ENCODE results near the gene ROR2.

Gene ROR2

DNA sequence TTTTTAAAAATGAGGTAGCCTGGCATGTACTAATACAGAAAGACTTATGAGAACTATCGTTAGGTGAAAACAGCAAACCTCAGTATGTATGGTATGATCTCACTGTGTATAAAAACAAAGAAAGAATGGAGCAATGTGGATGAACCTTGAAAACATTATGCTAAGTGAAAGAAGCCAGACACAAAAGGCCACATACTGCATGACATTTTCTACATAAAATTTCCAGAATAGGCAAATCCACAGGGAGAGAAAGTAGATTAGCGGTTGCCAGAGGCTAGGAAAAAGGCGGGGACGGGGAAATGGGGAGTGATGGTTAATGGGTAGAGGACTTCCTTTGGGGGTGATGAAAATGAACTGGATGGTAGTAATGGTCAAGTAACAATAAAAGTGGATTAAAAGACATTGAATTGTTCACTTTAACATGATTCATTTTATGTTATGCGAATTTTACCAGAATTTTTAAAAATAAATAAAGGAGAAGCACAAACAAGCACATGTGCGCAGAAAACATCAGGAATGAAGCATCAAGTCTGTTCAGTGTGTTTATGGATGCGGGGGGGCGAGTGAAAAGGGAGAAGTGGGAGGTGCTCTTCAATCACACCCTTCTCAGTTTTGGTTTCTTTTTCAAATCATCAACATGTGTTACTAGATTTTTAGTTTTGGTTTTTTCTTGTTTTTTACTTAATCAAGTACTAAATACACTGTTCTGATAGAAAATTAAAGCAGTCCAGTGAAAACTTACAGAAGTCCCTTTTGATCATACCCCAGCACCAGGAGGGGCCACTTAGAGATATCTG lies 16.3 kb downstream of the ROR2 start (continued):
- TF ChIP-seq POU6F1 (CRISPR knock-in tag; IDR thresholded peaks at IDR 0.05; ENCODE audit: borderline replicate concordance, low read depth) = no peak
- no peak for TF ChIP-seq ISL1 (CRISPR knock-in tag; IDR thresholded peaks at IDR 0.05)
- no peak for TF ChIP-seq CSRNP3 (CRISPR knock-in tag; IDR thresholded peaks at IDR 0.05)
- no peak for TF ChIP-seq ZNF8 (CRISPR knock-in tag; IDR thresholded peaks at IDR 0.05)
- no peak for TF ChIP-seq ZFP3 (CRISPR knock-in tag; IDR thresholded peaks at IDR 0.05)
- no peak for TF ChIP-seq ESRRG (CRISPR knock-in tag; IDR thresholded peaks at IDR 0.05)

GRCh38 chr9:91930475-91930874 lies 19.6 kb downstream of the ROR2 start:
- ATAC-seq = no peak
- TF ChIP-seq ZC3H10 (CRISPR knock-in tag; IDR thresholded peaks at IDR 0.05) (no peak), SNAI2 (CRISPR knock-in tag; IDR thresholded peaks at IDR 0.05) (no peak), PPARA (CRISPR knock-in tag; IDR thresholded peaks at IDR 0.05; ENCODE audit: borderline replicate concordance) (no peak), TOX (CRISPR knock-in tag; IDR thresholded peaks at IDR 0.05; ENCODE audit: borderline replicate concordance) (no peak), CSDC2 (CRISPR knock-in tag; IDR thresholded peaks at IDR 0.05) (no peak), BACH2 (CRISPR knock-in tag; IDR thresholded peaks at IDR 0.05; ENCODE audit: borderline replicate concordance) (no peak), ZNF565 (CRISPR knock-in tag; conservative IDR thresholded peaks at IDR 0.05; ENCODE audit: low read depth) (no peak), CSRNP3 (CRISPR knock-in tag; IDR thresholded peaks at IDR 0.05) (no peak)
- TF ChIP-seq, protein P1, sequence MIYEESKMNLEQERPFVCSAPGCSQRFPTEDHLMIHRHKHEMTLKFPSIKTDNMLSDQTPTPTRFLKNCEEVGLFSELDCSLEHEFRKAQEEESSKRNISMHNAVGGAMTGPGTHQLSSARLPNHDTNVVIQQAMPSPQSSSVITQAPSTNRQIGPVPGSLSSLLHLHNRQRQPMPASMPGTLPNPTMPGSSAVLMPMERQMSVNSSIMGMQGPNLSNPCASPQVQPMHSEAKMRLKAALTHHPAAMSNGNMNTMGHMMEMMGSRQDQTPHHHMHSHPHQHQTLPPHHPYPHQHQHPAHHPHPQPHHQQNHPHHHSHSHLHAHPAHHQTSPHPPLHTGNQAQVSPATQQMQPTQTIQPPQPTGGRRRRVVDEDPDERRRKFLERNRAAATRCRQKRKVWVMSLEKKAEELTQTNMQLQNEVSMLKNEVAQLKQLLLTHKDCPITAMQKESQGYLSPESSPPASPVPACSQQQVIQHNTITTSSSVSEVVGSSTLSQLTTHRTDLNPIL (CRISPR knock-in tag; IDR thresholded peaks at IDR 0.05; ENCODE audit: low read depth) = no peak

DNA sequence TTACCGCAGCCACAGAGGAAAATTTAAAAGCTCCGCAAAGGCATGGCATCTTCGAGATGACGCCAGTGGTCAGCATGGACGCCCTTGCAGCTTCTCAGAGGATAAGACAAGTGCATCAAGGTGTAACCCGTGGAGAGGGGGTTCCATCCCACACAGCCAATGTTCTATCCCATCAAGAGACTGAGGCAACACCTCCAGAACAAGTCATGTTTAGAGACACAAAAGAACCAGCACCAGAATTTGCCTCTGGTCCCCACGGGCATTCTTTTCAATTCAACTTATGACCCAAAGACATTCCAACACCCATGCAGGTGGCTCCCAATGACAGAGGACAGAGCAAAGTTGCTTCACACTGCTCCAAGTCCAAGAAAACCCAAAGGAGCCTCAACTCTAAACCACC lies 20.7 kb downstream of the ROR2 start:
- no peak for TF ChIP-seq PATZ1 (CRISPR knock-in tag; IDR thresholded peaks at IDR 0.05; ENCODE audit: borderline replicate concordance)
- no peak for TF ChIP-seq PPARA (CRISPR knock-in tag; IDR thresholded peaks at IDR 0.05; ENCODE audit: borderline replicate concordance)
- TF ChIP-seq ESRRG (CRISPR knock-in tag; IDR thresholded peaks at IDR 0.05) = no peak
- no peak for TF ChIP-seq SNAI2 (CRISPR knock-in tag; IDR thresholded peaks at IDR 0.05)
- TF ChIP-seq CSDC2 (CRISPR knock-in tag; IDR thresholded peaks at IDR 0.05) = no peak
- TF ChIP-seq, protein P1 (CRISPR knock-in tag; IDR thresholded peaks at IDR 0.05; ENCODE audit: low read depth) = no peak
- TF ChIP-seq TCF4 (CRISPR knock-in tag; IDR thresholded peaks at IDR 0.05; ENCODE audit: borderline replicate concordance) = no peak
- no peak for TF ChIP-seq ZNF70 (CRISPR knock-in tag; IDR thresholded peaks at IDR 0.05)
- TF ChIP-seq GLIS3 (CRISPR knock-in tag; IDR thresholded peaks at IDR 0.05) = no peak
- no peak for TF ChIP-seq TSHZ2 (CRISPR knock-in tag; IDR thresholded peaks at IDR 0.05)
- ATAC-seq = no peak

Measured in SK-N-SH treated with all-trans-retinoic acid at 6 μM for 48 hours (cell line).